H1 (cell line): Measurements from ENCODE around the gene NT5DC3. TPM values are rescaled to one million over a fixed set of nuclear protein-coding genes. Genes with fewer than 3 reads are reported as not detected.

Experiments used
- MAX ChIP-seq: IDR thresholded peaks from 2 replicates; pipeline ENCODE4 v1.6.1; 2012; ENCODE audit warnings: inconsistent platforms
- PHF8 ChIP-seq: fragments of 200-600 bp; sonication (generic); conservative IDR thresholded peaks from 2 replicates; pipeline ENCODE4 v1.7.1; 2012; ENCODE audit warnings: low read depth, mild to moderate bottlenecking, inconsistent platforms, low read length, moderate library complexity
- polyA plus RNA-seq, 7 experiments: library from polyadenylated mRNA; depleted of rRNA in 3 of 7; stranded (reverse) in 5 of 7; unstranded in 2 of 7; fragments of >200 nt in 5 of 7; fragments of 200-250 nt in 2 of 7; gene quantifications; 1 replicate in 5 of 7; 2 replicates in 1 of 7; 4 replicates in 1 of 7; pipeline versions ENCODE4 v1.2.1 to v1.2.3, GENCODE V29; 2011 to 2013; ENCODE audit warnings: missing spikeins in 2 of 7, mixed read lengths in 2 of 7
- total RNA-seq: library from RNA; stranded (reverse); fragmentation: NEBNext Ultra II Directional; extraction: Animal tissue kit (Norgen Biotek cat#: 25700); gene quantifications from 2 replicates; pipeline ENCODE4 v1.2.1, GENCODE V29; 2021

The NT5DC3 gene
- total and polyA plus RNA-seq, 2 of the 8 experiments (the other 6 are each of a cell fraction or from before 2014, with no cell fraction given): 5.4 to 14.8 TPM

GRCh38 chr12:103830025-103830725, 10.9 kb downstream of the NT5DC3 start (continued):
- no peak for TF ChIP-seq PHF8
- TF ChIP-seq MAX: no peak
